ENCODE data around the gene METTL4.
"Not testable (repeated sequence)": the region's sequence is repeated elsewhere in the genome, so short reads cannot be mapped to it uniquely, and the experiment has no call there.

METTL4 gene

DNA sequence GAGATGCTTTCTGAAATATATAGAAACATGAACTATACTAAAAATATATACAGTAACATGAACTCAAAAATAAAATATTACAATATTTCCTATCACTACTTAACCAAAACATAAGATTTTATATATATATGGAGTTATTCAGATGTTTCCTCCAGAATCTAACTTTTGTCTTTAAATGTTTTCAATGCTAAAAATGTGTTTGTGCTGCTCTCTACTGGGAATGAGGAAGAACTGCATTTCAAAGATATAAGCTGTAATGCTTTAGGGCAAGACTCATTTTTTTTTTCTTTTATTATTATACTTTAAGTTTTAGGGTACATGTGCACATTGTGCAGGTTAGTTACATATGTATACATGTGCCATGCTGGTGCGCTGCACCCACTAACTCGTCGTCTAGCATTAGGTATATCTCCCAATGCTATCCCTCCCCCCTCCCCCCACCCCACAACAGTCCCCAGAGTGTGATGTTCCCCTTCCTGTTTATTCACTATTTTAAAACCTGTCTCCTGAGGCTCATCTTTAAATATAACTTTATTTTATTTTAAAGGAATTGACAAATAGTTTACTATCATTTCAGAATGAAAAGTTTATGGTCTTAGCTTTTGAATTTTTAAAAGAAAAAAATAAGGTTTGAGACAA, 29.3 kb downstream of the METTL4 start:
- not testable (repeated sequence) for H3K4me1 Mint-ChIP-seq, H3K27ac Mint-ChIP-seq, DNase-seq, ATAC-seq, H3K4me3 Mint-ChIP-seq, H3K27me3 Mint-ChIP-seq, H3K9me3 Mint-ChIP-seq
- H3K36me3 Mint-ChIP-seq (ENCODE audit: low read depth): peaks cover 13% of the 10 kb centered on the region

DNA sequence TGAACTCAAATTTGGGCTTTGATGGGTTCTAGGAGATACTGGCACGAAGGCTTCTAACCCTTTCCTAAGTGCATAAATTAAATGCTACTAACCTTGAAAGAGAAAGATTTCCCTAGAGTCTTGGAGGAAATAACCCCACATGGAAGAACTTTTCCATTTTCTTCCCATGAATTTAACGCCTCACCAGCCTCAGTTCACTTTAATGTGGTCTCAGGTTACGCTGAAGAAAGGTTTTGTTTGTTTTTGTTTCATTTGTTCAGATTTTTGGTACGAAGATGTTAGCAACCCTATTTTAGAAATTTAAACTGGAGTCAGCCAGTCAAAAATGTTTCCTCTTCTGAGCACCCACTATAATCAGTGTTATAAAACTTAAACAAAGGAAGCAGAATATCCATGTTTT, 30.7 kb downstream of the METTL4 start:
- no peaks in the 10 kb centered on the region for H3K27me3 Mint-ChIP-seq
- H3K4me1 Mint-ChIP-seq: peaks cover under 1% of the 10 kb centered on the region
- H3K27ac Mint-ChIP-seq: no peak overlapping the region
- no peak overlapping the region for H3K4me3 Mint-ChIP-seq
- H3K36me3 Mint-ChIP-seq (ENCODE audit: low read depth): peaks cover 11% of the 10 kb centered on the region
- ATAC-seq (no peak), DNase-seq (no peak)
- no peaks in the 10 kb centered on the region for H3K9me3 Mint-ChIP-seq

DNA sequence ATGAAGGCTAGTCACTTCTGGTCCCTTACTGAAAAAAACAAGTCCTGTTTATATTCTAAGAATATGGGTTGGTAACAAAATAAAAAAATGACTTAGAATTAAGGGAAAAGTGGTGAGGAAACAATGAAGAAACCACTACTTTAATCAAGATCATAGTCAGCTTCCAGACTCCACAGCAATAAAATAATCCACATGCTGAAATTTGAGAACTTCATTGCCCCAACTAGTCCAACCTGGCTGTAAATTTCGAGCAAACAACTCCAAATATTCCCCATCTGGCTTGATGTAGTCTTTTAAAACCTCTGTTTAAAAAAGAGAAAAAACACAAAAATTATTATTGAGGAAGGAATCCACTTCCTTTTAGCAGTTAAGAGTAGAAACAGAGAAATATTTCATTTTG, 32.5 kb downstream of the METTL4 start:
- H3K9me3 Mint-ChIP-seq: no peaks in the 10 kb centered on the region
- no peak overlapping the region for H3K27ac Mint-ChIP-seq
- H3K36me3 Mint-ChIP-seq (ENCODE audit: low read depth): peaks cover 11% of the 10 kb centered on the region
- H3K27me3 Mint-ChIP-seq: no peaks in the 10 kb centered on the region
- no peak for ATAC-seq
- H3K4me1 Mint-ChIP-seq: peaks cover 4% of the 10 kb centered on the region
- H3K4me3 Mint-ChIP-seq: no peak overlapping the region
- no peak for DNase-seq

DNA sequence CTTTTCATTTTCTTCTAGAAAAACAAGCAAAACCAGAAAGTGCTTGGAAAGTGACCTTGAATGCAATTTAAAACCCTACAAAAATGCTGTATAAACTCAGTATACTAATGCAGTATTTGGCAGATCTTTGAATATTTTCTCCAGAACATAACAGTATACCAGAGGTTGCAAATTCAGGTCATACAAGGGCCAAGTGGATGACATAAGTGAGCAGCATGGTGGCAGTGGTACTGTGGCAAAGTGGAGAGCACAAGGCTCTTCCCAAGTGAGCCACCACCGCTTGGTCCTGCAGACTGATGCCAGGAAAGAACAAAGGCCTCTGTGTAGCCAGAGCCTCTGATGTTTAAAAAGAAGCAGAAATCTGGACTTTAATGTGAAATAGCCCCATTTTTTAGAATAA, 33.1 kb downstream of the METTL4 start:
- ATAC-seq (no peak), DNase-seq (no peak)
- Mint-ChIP-seq H3K9me3 (no peaks in the 10 kb centered on the region), H3K36me3 (ENCODE audit: low read depth) (peaks cover 11% of the 10 kb centered on the region), H3K27ac (no peak overlapping the region), H3K27me3 (no peaks in the 10 kb centered on the region), H3K4me1 (peaks cover 4% of the 10 kb centered on the region), H3K4me3 (no peak overlapping the region)

DNA sequence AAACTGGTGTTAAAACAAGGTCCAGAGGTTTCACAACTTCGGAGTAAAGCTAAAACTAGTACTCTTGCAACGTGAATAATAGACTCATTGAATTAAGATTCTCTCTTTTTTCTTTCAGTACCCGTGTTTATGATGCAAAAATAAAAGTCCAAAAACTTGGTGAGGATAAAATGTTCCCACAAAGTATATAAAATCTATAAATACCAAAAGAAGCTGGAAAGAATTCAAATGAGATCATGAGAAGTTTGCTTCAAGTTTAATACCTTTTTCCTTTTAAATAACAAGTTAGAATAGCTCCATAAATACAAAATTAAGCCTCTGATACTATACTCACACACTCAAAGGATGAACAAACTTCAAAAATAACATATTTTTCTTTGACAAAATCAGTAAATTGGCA, 34.0 kb downstream of the METTL4 start:
- Mint-ChIP-seq H3K27ac (no peak overlapping the region), H3K4me1 (peaks cover 4% of the 10 kb centered on the region), H3K9me3 (no peaks in the 10 kb centered on the region), H3K27me3 (no peaks in the 10 kb centered on the region), H3K36me3 (ENCODE audit: low read depth) (peaks cover 16% of the 10 kb centered on the region), H3K4me3 (no peak overlapping the region)
- DNase-seq (no peak), ATAC-seq (no peak)

DNA sequence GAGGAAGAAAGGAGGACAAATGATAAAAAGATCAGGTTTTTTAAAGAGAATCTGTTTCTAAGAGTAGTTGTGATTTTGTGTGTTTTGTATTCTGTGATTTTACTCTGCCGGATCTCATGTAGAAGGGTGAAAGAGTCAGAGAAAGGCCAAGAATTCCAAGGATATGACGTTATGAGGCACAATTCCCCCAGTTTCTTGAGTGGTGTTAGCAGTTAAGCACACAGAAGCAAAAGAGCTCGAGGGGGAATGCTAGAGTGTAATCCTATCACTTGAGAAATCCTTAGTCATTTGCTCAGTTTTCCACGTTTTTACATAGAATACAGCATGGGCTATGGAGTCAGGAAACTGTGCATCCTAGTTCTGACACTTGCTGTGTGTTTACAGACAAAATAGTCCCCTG, 34.8 kb downstream of the METTL4 start:
- H3K27me3 Mint-ChIP-seq: no peaks in the 10 kb centered on the region
- H3K27ac Mint-ChIP-seq: no peak overlapping the region
- ATAC-seq (no peak), DNase-seq (no peak)
- peaks cover 19% of the 10 kb centered on the region for H3K36me3 Mint-ChIP-seq (ENCODE audit: low read depth)
- H3K4me1 Mint-ChIP-seq: peaks cover 4% of the 10 kb centered on the region
- no peak overlapping the region for H3K4me3 Mint-ChIP-seq
- no peaks in the 10 kb centered on the region for H3K9me3 Mint-ChIP-seq

DNA sequence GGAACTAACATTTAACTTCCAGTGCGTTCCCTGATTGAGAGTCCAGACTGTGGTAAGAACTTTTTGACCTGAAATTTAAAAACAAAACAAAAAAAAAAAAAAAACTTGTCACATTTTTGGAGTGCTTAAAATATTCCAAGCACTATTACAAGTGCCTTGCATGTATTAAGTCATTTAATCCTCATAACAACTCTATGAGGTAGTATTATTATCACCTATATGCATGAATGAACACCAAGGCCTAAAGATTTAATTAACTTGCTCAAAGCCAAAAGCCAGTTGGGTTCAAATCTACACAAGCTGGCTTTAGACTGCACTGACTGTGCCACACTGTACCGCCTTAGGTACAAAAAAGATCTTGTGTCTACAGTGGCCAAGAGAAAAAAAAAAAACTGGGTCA, 35.2 kb downstream of the METTL4 start:
- Mint-ChIP-seq H3K36me3 (ENCODE audit: low read depth) (peaks cover 19% of the 10 kb centered on the region), H3K4me3 (no peak overlapping the region)
- ATAC-seq: no peak

GRCh38 chr18:2535419-2535910, 35.8 kb downstream of the METTL4 start:
- peaks cover 16% of the 10 kb centered on the region for H3K36me3 Mint-ChIP-seq (ENCODE audit: low read depth)
- H3K4me3 Mint-ChIP-seq: no peak overlapping the region
- H3K27me3 Mint-ChIP-seq: no peaks in the 10 kb centered on the region
- H3K4me1 Mint-ChIP-seq: peaks cover 4% of the 10 kb centered on the region
- ATAC-seq: no peak
- DNase-seq: no peak
- H3K27ac Mint-ChIP-seq: no peak overlapping the region
- H3K9me3 Mint-ChIP-seq: no peaks in the 10 kb centered on the region

More for the DNA sequence above, 35.2 kb downstream of the METTL4 start:
- no peak overlapping the region for H3K27ac Mint-ChIP-seq
- no peaks in the 10 kb centered on the region for H3K9me3 Mint-ChIP-seq
- DNase-seq: no peak
- no peaks in the 10 kb centered on the region for H3K27me3 Mint-ChIP-seq
- peaks cover 4% of the 10 kb centered on the region for H3K4me1 Mint-ChIP-seq

GRCh38 chr18:2534906-2535305, 36.4 kb downstream of the METTL4 start:
- no peaks in the 10 kb centered on the region for H3K9me3 Mint-ChIP-seq
- peaks cover 14% of the 10 kb centered on the region for H3K36me3 Mint-ChIP-seq (ENCODE audit: low read depth)
- no peak overlapping the region for H3K27ac Mint-ChIP-seq
- H3K27me3 Mint-ChIP-seq: no peaks in the 10 kb centered on the region
- no peak for ATAC-seq
- peaks cover 4% of the 10 kb centered on the region for H3K4me1 Mint-ChIP-seq
- DNase-seq: no peak
- no peak overlapping the region for H3K4me3 Mint-ChIP-seq

DNA sequence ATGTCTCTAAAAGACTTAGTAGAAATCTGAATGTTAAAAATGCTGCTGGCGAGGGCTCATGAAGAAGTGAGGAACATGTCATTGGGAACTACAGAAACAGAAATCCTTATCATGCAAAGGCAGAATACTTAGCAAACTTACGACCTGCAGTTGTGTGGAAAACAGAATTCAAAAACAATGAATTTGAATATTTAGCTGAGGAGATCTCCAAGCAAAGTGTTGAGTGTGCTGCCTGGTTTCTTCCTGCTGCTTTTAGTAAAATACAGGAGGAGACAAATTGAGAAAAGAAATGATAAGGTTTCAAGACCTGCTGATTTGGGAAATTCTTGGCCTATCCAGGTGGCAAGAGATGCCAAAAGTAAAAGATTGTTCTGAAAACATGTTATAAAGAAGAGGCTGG, 38.5 kb downstream of the METTL4 start:
- Mint-ChIP-seq H3K27ac (no peak overlapping the region), H3K9me3 (no peaks in the 10 kb centered on the region), H3K27me3 (no peaks in the 10 kb centered on the region), H3K4me3 (no peak overlapping the region), H3K4me1 (peaks cover 4% of the 10 kb centered on the region), H3K36me3 (ENCODE audit: low read depth) (peaks cover 11% of the 10 kb centered on the region)
- no peak for DNase-seq
- ATAC-seq: no peak

DNA sequence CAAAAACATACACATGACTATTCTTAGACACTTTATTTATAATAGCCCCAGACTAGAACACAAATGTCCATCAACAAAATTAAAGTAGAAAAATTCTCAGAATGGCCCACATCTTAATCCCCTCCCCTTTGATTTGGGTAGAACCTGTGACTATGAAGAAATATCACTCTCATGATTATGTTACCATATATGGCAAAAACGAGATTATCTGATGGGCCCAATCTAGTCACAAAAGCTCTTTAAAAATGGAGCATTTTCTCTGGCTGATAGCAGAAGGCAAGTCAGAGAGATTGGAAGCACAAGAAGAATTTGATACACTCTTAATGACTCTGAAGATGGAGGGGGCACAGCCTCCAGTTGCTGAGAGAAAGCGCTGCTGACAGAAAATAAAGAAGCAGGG, 39.6 kb downstream of the METTL4 start:
- Mint-ChIP-seq H3K4me3 (no peak overlapping the region), H3K27ac (no peak overlapping the region), H3K9me3 (no peaks in the 10 kb centered on the region), H3K36me3 (ENCODE audit: low read depth) (peaks cover 11% of the 10 kb centered on the region), H3K4me1 (peaks cover 4% of the 10 kb centered on the region), H3K27me3 (no peaks in the 10 kb centered on the region)
- ATAC-seq (no peak), DNase-seq (no peak)

DNA sequence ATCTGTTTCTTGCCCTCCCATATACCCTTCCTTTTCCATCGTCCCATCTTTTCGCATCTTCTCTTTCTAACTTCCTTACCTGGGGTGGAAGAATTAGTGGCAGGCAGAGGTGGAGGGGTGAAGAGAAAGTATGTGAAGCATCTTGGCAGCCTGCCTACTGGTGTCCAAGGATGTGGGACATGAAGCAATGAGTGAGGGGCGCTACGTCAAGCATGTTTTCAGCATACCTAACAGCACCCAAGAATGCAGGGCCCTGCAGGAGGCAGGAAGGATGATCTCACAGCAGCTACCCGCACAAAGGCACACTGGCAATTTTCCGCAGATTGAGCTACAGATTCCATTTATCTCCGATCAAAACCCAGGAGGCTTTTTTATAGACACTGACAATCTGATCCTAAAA, 42.2 kb downstream of the METTL4 start:
- H3K4me3 Mint-ChIP-seq: no peak overlapping the region
- no peak overlapping the region for H3K27ac Mint-ChIP-seq
- DNase-seq: no peak
- ATAC-seq: no peak
- no peaks in the 10 kb centered on the region for H3K27me3 Mint-ChIP-seq
- H3K9me3 Mint-ChIP-seq: no peaks in the 10 kb centered on the region
- H3K4me1 Mint-ChIP-seq: no peaks in the 10 kb centered on the region
- H3K36me3 Mint-ChIP-seq (ENCODE audit: low read depth): peaks cover 8% of the 10 kb centered on the region

GRCh38 chr18:2526329-2526728, 45.0 kb downstream of the METTL4 start:
- Mint-ChIP-seq H3K36me3 (ENCODE audit: low read depth) (no peaks in the 10 kb centered on the region), H3K9me3 (no peaks in the 10 kb centered on the region), H3K27ac (no peak overlapping the region), H3K4me3 (no peak overlapping the region), H3K27me3 (no peaks in the 10 kb centered on the region), H3K4me1 (no peaks in the 10 kb centered on the region)
- no peak for DNase-seq
- ATAC-seq: no peak

DNA sequence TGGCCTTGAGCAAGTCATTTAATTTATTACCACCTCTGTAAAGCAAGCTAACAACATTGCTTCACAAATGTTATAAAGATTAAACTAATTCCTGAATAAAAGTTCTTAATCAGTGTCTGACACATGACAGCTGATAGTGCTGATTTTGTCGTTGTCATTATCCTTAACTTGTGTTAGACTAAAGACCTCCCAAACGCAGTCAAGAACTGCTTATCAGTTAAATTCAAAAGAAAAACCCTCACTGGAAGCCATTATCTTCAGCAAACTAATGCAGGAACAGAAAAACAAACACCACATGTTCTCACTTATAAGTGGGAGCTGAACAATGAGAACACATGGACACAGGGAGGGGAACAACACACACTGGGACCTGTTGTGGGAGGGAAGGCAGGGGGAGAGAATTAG, 46.5 kb downstream of the METTL4 start:
- not testable (repeated sequence) for H3K9me3 Mint-ChIP-seq; H3K4me3 Mint-ChIP-seq; DNase-seq; ATAC-seq; H3K27ac Mint-ChIP-seq; H3K27me3 Mint-ChIP-seq; H3K36me3 Mint-ChIP-seq (ENCODE audit: low read depth); H3K4me1 Mint-ChIP-seq

- Mint-ChIP-seq H3K4me1 (no peaks in the 10 kb centered on the region), H3K4me3 (no peak overlapping the region), H3K27me3 (no peaks in the 10 kb centered on the region), H3K9me3 (no peaks in the 10 kb centered on the region), H3K36me3 (ENCODE audit: low read depth) (no peaks in the 10 kb centered on the region), H3K27ac (no peak overlapping the region)
- ATAC-seq (no peak), DNase-seq (no peak)
Measured at GRCh38 chr18:2522112-2522511, 49.2 kb downstream of the METTL4 start.

GRCh38 chr18:2518473-2518872, 52.8 kb downstream of the METTL4 start:
- no peak for ATAC-seq
- H3K4me1 Mint-ChIP-seq: peaks cover 17% of the 10 kb centered on the region
- no peak overlapping the region for H3K27ac Mint-ChIP-seq
- H3K4me3 Mint-ChIP-seq: no peak overlapping the region
- DNase-seq: no peak
- no peaks in the 10 kb centered on the region for H3K27me3 Mint-ChIP-seq
- no peaks in the 10 kb centered on the region for H3K9me3 Mint-ChIP-seq
- H3K36me3 Mint-ChIP-seq (ENCODE audit: low read depth): no peaks in the 10 kb centered on the region

All from activated naive CD8-positive, alpha-beta T cell treated with anti-CD3 and anti-CD28 coated beads, Interleukin-2, amount 50 U/mL, for 24 hours (primary cell).